Hepatocyte (in vitro differentiated cells): Measurements from ENCODE around the gene EMSY.

ENCODE experiments used
- EZH2 ChIP-seq: fragments of 200-600 bp; sonication (generic); IDR thresholded peaks from 2 replicates; pipeline ENCODE4 v1.6.1; 2016; ENCODE audit warnings: antibody characterized with exemption, mild to moderate bottlenecking, borderline replicate concordance
- EZH2phosphoT487 ChIP-seq: fragments of 200-600 bp; sonication (generic); IDR thresholded peaks from one replicate; pipeline ENCODE4 v1.6.1; 2018; ENCODE audit warnings: antibody characterized with exemption, mild to moderate bottlenecking, low read depth, moderate library complexity; ENCODE audit not compliant: unreplicated experiment, severe bottlenecking
- TF ChIP-seq, protein P1 (sequence below): fragments of 200-600 bp; sonication (generic); IDR thresholded peaks from 2 replicates; pipeline ENCODE4 v1.5.1; 2016; ENCODE audit warnings: antibody characterized with exemption, mild to moderate bottlenecking; ENCODE audit not compliant: poor library complexity

DNA sequence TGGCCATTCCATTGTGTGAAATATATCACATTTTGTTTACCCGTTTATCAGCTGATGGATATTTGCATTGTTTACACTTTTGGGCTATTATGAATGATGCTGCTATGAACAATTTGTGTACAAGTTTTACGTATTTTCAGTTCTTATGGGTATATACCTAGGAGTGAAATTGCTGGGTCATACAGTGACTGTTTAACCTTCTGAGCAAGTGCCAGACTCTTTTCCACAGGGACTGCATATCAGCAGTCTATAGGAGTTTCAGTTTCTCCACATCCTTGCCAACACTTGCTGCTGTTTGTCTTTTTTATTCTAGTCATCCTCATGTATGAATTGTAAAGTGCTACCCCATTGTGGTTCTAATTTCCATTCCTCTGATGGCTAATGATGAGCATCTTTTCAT, 108.2 kb downstream of the EMSY start:
- TF ChIP-seq, protein P1, sequence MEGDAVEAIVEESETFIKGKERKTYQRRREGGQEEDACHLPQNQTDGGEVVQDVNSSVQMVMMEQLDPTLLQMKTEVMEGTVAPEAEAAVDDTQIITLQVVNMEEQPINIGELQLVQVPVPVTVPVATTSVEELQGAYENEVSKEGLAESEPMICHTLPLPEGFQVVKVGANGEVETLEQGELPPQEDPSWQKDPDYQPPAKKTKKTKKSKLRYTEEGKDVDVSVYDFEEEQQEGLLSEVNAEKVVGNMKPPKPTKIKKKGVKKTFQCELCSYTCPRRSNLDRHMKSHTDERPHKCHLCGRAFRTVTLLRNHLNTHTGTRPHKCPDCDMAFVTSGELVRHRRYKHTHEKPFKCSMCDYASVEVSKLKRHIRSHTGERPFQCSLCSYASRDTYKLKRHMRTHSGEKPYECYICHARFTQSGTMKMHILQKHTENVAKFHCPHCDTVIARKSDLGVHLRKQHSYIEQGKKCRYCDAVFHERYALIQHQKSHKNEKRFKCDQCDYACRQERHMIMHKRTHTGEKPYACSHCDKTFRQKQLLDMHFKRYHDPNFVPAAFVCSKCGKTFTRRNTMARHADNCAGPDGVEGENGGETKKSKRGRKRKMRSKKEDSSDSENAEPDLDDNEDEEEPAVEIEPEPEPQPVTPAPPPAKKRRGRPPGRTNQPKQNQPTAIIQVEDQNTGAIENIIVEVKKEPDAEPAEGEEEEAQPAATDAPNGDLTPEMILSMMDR, result no peak
- TF ChIP-seq EZH2 (no peak), EZH2phosphoT487 (no peak)
